Breast epithelium (tissue), 3 donors: ENCODE measurements around the gene MEX3A.

ENCODE experiments used
- CTCF ChIP-seq, 3 donors: fragments of 450-650 bp; IDR thresholded peaks; one replicate each; pipeline ENCODE4 v1.5.1; 2016 to 2017; ENCODE audit warnings: antibody characterized with exemption in 3 of 3, mild to moderate bottlenecking in 3 of 3, moderate library complexity in 3 of 3
- POLR2A ChIP-seq: fragments of 450-650 bp; IDR thresholded peaks from one replicate; pipeline ENCODE4 v1.6.1; 2016; ENCODE audit warnings: antibody characterized with exemption, mild to moderate bottlenecking, moderate library complexity
- POLR2AphosphoS5 ChIP-seq, 3 donors: sonication (generic); formaldehyde crosslinking; IDR thresholded peaks; one replicate each; pipeline ENCODE4 v1.6.1; 2017; ENCODE audit warnings: antibody characterized with exemption in 3 of 3

- TF ChIP-seq CTCF (IDR thresholded peaks at IDR 0.05) (no peak), POLR2A (no peak), POLR2AphosphoS5 (IDR thresholded peaks at IDR 0.05) (no peak)
Measured at GRCh38 chr1:156090138-156090839, 8.0 kb upstream of the MEX3A start.
